ENCODE measurements around the gene CDC14A.

DNA sequence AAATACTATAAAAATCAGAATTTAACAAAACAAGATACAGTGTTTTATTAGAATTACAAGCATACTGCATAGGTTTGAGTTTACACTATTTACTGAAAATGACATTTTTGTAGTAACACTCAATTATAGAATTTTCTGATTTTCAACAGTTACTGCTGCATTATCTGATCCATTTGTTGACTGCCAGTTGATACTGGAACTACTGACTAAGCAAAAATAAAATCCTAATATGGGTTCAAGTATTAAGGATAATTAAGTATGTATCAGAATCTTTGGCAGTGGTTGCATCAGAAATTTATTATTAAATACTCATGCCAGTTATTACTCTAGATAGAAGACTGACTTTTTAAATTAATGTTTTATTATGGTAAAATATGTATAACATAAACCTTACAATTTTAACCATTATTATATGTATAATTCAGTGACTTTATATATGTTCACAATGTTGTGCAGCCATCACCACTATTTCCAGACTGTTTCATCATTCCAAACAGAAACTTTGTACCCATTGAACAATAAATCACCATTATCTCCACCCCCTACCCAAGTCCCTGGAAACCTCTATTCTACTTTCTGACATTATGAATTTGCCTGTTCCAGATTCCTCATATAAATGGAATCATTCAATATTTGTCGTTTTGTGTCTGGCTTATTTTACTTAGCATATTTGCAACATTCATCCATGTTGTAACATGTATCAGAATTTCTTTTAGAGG is 127.5 kb downstream of the CDC14A start:
- TF ChIP-seq GATA2 (IDR thresholded peaks at IDR 0.05; ENCODE audit: low read depth, low read length) = no peak
- no peak for TF ChIP-seq GATA3 (IDR thresholded peaks at IDR 0.05; ENCODE audit: low read depth, low read length)

All from SH-SY5Y (cell line).